ENCODE results near the gene KDM6A. TPM values are rescaled to one million over a fixed set of nuclear protein-coding genes. Genes with fewer than 3 reads are reported as not detected.

KDM6A gene
- total and polyA plus RNA-seq, 2 donors (not counting 3 experiments of a cell fraction or from before 2014, with no cell fraction given), result 9.0 to 20.6 TPM

- CTCF ChIA-PET, result no interaction called here
- no peaks in the 10 kb centered on the region for H3K9me1 ChIP-seq (replicated peaks; ENCODE audit: control insufficient read depth, extremely low read depth, insufficient read depth, low read length)
- no peak overlapping the region for H3K9ac ChIP-seq (replicated peaks; ENCODE audit: extremely low read depth, insufficient read depth, low read length)
- no TSS peak for BruUV-seq (replicated peaks)
- FAIRE-seq (no peak), DNase-seq (ENCODE audit: low read depth, low spot score) (no peak)
- no peak overlapping the region for H2AFZ ChIP-seq (ENCODE audit: low read depth, low read length)
- no peak overlapping the region for H3K4me2 ChIP-seq (ENCODE audit: insufficient read depth, low read length)
- TF ChIP-seq, protein P1, sequence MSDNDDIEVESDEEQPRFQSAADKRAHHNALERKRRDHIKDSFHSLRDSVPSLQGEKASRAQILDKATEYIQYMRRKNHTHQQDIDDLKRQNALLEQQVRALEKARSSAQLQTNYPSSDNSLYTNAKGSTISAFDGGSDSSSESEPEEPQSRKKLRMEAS (IDR thresholded peaks at IDR 0.05; ENCODE audit: insufficient read depth, insufficient read length), result no peak
- TF ChIP-seq POLR2A (IDR thresholded peaks at IDR 0.05; ENCODE audit: low read depth, low read length) (no peak), EZH2 (IDR thresholded peaks at IDR 0.05; ENCODE audit: borderline replicate concordance, low read depth, low read length, severe bottlenecking) (no peak), MYC (IDR thresholded peaks at IDR 0.05; ENCODE audit: low read depth, low read length) (no peak), JUN (IDR thresholded peaks at IDR 0.05; ENCODE audit: borderline replicate concordance, insufficient read depth, insufficient read length, low read depth) (no peak), GATA2 (IDR thresholded peaks at IDR 0.05; ENCODE audit: insufficient read depth, insufficient read length, low read depth, low read length) (no peak), FOS (IDR thresholded peaks at IDR 0.05; ENCODE audit: borderline replicate concordance, insufficient read depth, low read length) (no peak), POLR2AphosphoS5 (IDR thresholded peaks at IDR 0.05; ENCODE audit: insufficient read depth, low read depth, low read length) (no peak)
- TF ChIP-seq, protein P2, sequence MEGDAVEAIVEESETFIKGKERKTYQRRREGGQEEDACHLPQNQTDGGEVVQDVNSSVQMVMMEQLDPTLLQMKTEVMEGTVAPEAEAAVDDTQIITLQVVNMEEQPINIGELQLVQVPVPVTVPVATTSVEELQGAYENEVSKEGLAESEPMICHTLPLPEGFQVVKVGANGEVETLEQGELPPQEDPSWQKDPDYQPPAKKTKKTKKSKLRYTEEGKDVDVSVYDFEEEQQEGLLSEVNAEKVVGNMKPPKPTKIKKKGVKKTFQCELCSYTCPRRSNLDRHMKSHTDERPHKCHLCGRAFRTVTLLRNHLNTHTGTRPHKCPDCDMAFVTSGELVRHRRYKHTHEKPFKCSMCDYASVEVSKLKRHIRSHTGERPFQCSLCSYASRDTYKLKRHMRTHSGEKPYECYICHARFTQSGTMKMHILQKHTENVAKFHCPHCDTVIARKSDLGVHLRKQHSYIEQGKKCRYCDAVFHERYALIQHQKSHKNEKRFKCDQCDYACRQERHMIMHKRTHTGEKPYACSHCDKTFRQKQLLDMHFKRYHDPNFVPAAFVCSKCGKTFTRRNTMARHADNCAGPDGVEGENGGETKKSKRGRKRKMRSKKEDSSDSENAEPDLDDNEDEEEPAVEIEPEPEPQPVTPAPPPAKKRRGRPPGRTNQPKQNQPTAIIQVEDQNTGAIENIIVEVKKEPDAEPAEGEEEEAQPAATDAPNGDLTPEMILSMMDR (IDR thresholded peaks at IDR 0.05; ENCODE audit: extremely low read depth in 1 of 2, insufficient read depth in 1 of 2, low read depth in 1 of 2, low read length in 2 of 2), result no peak
- H4K20me1 ChIP-seq (replicated peaks; ENCODE audit: control insufficient read depth, extremely low read depth, insufficient read depth, low read length), result no peaks in the 10 kb centered on the region
- intact Hi-C loops (cut with micrococcal nuclease) (no loop called here), dilution Hi-C loops (cut with MboI; ENCODE audit: extremely low pct_ligation_motif_present, low sequenced_read_pairs) (no loop called here)
- no peaks in the 10 kb centered on the region for H3K9me3 ChIP-seq (replicated peaks; ENCODE audit: control insufficient read depth, insufficient read depth, low read length)
- H3K27ac ChIP-seq (ENCODE audit: insufficient read depth, low read depth, low read length), result no peak overlapping the region
- peaks cover 6% of the 10 kb centered on the region for H3K4me1 ChIP-seq (ENCODE audit: control insufficient read depth, extremely low read depth, insufficient read depth, low read length)
- H3K27me3 ChIP-seq (ENCODE audit: control insufficient read depth in 2 of 2, insufficient read depth in 2 of 2, low read length in 2 of 2), result no peaks in the 10 kb centered on the region
- H3K79me2 ChIP-seq (ENCODE audit: control insufficient read depth, insufficient read depth, low read length), result peaks cover 24% of the 10 kb centered on the region
- no peaks in the 10 kb centered on the region for H3K36me3 ChIP-seq (ENCODE audit: control insufficient read depth in 2 of 2, extremely low read depth in 1 of 2, insufficient read depth in 2 of 2, low read length in 2 of 2)
- no peak overlapping the region for H3K4me3 ChIP-seq (replicated peaks in 1 of 3; ENCODE audit: insufficient read depth in 1 of 3, low read depth in 1 of 3, low read length in 3 of 3)
- POLR2A ChIA-PET, result no interaction called here
Measured at GRCh38 chrX:44970709-44971108, 97.7 kb downstream of the KDM6A start.
